HG02642 (cell line): Measurements from ENCODE around the gene NT5DC3.
"Not testable (repeated sequence)": the region's sequence is repeated elsewhere in the genome, so short reads cannot be mapped to it uniquely, and the experiment has no call there.

Experiments used
- ATAC-seq: cut with Tn5 transposase; IDR thresholded peaks from one replicate; pipeline ENCODE4 v1.9.1; 2021; ENCODE audit warnings: mild to moderate bottlenecking; ENCODE audit not compliant: unreplicated experiment, poor library complexity

The NT5DC3 gene

GRCh38 chr12:103855896-103856657, 15.0 kb upstream of the NT5DC3 start:
- ATAC-seq, result no peak

GRCh38 chr12:103855036-103855712, 14.1 kb upstream of the NT5DC3 start:
- no peak for ATAC-seq

GRCh38 chr12:103854372-103854973, 13.4 kb upstream of the NT5DC3 start:
- no peak for ATAC-seq

GRCh38 chr12:103852498-103852997, 11.5 kb upstream of the NT5DC3 start:
- no peak for ATAC-seq

- no peak for ATAC-seq
These were observed 10.1 kb upstream of the NT5DC3 start for GRCh38 chr12:103851127-103851526.

- no peak for ATAC-seq
These were observed 9.4 kb upstream of the NT5DC3 start for GRCh38 chr12:103850429-103850828.

GRCh38 chr12:103848917-103849491, 8.0 kb upstream of the NT5DC3 start:
- ATAC-seq, result no peak

- ATAC-seq, result no peak
These were observed 7.1 kb upstream of the NT5DC3 start for GRCh38 chr12:103848143-103848542.

- no peak for ATAC-seq
These were observed 5.4 kb upstream of the NT5DC3 start for GRCh38 chr12:103846415-103846814.

GRCh38 chr12:103844305-103844704, 3.3 kb upstream of the NT5DC3 start:
- no peak for ATAC-seq

GRCh38 chr12:103841690-103842584, 903 bp upstream of the NT5DC3 start:
- peak; percentile 13 for ATAC-seq

GRCh38 chr12:103840462-103840875, 565 bp downstream of the NT5DC3 start:
- peak; percentile 18 for ATAC-seq

- no peak for ATAC-seq
These were observed 1.2 kb downstream of the NT5DC3 start for GRCh38 chr12:103839609-103840461.

- ATAC-seq, result no peak
These were observed 1.9 kb downstream of the NT5DC3 start for GRCh38 chr12:103839103-103839502.

GRCh38 chr12:103838254-103838914, 2.6 kb downstream of the NT5DC3 start:
- no peak for ATAC-seq

- no peak for ATAC-seq
These were observed 4.7 kb downstream of the NT5DC3 start for GRCh38 chr12:103836345-103836744.

GRCh38 chr12:103835747-103836335, 5.2 kb downstream of the NT5DC3 start:
- not testable (repeated sequence) for ATAC-seq

- no peak for ATAC-seq
These were observed 6.1 kb downstream of the NT5DC3 start for GRCh38 chr12:103834942-103835341.
